Esophagus mucosa (tissue), 1 donor: Measurements from ENCODE around the gene PPFIBP2. TPM values are rescaled to one million over a fixed set of nuclear protein-coding genes. Genes with fewer than 3 reads are reported as not detected.

Source experiments
- ATAC-seq: fragments of 200-7000 bp; cut with Tn5 transposase; one replicate; pipeline ENCODE4 v1.9.1; 2020
- total RNA-seq: library from RNA; stranded (reverse); gene quantifications from one replicate; pipeline ENCODE4 v1.2.4, GENCODE V29; 2023
- donor health status: DM: yes; HTN: yes; CAD: no.

Gene PPFIBP2
- total RNA-seq, 1 donor from 2014 or later = 33.4 TPM

DNA sequence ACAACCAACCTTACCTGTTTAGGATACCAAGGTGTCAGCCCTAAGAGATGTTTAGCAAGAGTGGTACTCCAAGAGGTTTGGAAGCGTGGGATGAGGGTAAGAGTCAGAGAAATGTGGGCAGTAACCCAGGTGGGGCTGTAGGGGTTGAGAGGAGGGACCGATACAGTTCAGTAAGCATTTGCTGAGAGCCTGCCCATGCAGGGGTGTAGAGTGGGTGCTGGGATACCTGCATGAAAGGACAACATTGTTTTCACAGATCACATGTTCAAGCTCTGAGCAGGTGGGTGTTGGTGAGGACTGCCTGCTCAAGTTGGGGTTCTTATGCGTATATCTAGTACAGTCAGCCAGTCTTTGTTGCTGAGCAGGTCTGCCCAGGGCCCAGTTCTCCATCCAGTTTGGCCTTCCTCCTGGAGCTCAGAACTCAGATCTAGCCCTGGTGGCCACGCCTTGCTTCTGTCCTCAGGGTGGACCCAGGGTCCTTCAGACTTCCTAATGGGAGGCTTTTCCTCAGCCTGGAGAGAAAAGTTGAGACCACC is 14.8 kb downstream of the PPFIBP2 start:
- peak; percentile 66 for ATAC-seq

DNA sequence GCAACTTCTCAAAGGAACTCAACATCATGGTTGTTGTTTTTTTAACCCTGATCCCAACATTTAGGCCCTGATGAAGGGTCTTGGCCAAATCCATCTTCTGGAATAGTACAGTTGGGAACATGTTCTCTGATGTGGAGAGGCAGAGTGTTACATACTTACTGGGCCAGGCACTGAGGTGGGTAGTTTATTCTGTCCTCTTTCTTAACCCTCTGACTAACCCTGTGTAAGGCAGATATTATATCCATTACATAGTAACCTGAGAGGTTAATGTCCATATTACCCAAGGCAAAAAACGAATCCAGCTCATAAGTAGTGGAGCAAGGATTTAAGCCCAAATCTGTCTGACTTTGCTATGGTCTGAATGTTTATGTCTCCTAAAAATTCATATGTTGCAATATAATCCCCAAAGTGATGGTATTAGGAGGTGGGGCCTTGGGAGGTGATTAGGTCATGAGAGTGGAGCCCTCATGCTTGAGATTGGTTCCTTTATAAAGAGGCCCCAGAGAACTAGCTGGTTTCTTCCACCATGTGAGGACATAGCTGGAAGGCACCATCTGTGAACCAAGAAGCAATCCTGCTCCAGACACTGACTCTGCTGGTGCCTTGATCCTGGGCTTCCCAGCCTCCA is 16.3 kb downstream of the PPFIBP2 start:
- no peak for ATAC-seq

DNA sequence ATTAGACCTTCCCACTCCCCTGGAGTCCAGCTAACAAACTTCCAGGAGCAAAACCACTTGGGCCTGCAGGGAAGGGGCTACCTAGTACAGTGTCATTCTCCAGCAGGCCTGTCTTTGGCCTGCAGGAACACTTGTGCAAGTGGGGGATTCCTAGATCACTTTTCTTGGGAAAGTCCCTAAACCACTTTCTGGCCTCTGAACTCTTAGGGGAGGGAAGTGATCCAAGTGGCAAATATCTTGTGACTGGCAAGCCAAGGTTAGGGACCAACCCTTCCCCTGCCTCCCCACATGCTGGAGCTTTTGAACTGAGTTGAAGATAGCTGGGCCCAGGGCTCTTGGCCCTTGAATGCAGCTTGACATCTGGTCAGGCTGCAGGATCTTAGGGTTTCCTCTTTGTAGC is 17.2 kb downstream of the PPFIBP2 start:
- ATAC-seq = no peak

DNA sequence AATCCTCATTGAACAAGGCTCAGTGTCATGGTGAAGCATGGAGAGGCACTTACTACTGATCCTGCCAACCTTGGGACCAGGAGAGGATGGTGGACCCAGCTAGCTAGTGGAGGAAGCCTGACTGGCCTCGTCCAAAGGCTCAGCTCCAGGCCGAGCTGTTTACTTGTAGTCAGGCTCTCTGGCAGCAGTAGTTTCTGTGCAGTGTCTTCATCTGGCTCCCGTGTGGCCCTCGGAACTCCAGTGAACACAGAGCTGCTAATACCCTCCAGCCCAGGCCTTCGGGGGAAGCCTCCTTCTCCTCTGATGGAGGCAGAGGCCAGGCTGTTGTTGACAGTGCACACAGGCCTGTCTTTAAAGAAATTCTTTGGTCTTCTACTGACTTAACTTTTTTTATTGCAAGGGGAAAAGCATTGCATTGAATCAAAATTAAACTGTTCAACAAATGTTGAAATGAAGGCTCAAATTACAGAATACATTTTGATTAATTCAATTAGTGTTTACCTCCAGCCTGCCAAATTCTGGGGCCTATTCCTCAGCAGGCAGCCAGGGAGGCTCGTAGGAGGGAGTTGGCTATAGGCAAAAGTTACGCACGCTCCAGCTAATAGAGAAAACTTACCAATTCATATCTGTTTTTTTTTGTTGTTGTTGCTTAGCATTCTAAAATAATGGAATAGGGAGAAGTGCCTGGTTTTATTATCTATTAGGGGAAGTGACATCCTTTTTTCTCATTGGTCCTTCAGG is 18.8 kb downstream of the PPFIBP2 start:
- ATAC-seq = no peak

DNA sequence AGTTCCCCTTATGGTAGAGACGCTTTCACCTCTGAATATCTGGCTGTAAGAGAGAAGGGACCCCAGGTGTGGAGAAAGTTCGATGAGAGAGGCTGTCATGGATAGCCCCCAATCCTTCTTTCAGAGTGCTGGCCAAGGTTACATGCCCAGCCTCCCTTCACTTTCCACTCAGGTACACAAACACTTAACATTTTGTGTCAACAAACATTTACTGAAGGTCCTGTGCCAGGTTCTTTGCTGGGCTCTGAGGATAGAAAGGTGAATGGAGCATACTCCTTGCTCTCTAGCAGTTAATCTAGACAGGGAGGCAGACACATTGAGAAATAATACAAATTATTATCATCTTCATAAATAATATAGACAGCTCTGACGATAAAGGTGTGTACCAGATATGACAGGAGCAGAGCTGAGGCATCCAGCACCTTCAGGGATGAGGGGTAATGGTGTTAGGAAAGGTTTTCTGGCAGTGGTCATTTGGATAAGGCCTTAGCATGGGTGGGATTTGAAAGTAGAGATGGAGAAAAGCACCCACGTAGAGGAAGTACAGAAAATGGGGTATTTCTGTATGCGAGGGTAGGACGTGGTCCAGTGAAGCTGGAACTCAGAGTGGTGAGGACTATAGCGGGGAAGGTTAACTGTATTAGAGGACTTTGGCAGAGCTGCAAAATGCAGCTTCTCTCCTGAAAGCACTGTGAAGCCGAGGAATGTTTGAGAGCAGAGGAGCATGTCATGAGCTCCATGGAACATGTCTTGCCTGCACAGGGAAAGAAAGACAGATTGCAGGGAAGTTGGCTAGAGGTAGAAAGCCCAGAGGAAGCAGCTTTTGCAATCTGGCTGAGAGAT is 19.6 kb downstream of the PPFIBP2 start:
- no peak for ATAC-seq

DNA sequence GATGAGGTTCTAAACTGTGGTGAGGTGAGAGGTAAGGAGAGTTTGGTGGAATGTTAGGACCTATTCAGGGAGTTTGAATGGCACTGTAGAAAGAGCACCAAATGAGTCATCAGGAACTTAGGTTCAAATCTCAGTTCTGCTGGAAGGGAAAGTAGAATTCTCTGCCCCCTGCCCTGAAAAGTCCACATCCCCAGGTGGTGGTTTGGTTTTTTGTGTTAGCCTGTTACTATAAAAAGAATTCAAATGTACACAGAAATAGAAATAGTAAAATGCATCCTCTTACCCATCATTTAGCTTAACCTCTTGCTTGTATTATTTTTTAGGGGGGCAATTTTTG is 20.2 kb downstream of the PPFIBP2 start:
- ATAC-seq = no peak

DNA sequence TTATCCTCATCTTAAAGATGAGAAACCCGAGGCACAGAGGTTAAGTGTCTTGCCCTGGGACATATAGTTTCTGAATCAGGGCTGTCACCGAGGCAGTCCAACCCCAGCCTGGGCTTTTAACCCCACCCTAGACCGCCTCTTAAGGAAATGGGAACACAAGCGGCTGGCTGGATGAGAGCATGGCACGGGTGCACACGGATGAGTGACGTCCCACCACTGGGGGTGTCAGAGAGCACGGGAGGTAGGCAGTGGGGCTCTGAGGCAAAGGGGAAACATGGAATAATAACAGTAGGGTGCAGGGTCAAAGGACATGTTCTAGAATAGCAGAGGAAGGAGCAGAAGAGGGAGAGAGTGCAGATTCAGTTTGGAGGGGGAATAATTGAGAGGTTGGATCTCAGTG is 22.3 kb downstream of the PPFIBP2 start:
- no peak for ATAC-seq

DNA sequence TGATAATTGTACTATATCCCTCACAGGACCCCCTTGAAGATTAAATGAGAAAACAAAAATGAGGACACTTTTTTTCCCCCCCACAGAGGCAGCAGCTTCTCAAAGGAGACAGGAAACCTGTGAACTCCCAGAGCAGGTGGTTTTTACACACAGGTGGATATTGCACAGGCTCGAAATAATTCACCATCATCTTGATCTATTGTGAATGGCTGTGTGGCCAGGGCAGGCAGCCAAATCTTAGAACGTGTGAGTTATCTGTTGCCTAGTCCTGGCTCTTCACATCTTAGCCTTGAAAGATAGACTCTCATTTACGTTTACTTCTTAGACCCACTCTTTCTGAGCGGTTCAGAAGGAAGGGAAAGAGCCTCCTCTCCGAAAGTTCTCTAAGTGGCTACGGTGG is 23.5 kb downstream of the PPFIBP2 start:
- ATAC-seq = no peak

DNA sequence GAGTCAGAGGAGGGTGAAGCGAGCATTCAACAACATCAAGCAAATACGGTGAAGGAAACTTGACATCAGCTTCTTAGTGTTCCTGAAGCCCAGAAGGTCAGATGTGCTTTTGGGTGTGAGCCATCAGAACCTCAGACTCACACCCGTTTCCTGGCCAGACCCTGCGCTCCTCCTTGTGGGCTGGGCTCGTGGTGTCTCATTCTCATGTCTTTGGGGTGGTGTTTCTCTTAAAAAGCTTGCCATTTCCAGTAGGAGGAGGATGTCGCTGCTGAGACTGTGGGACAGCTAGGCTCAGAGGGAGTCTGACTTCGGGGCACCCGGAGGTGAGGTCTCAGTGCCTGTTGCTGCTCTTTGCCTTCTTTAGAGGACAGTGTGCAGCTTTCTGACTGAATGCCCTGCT is 24.2 kb downstream of the PPFIBP2 start:
- peak; percentile 50 for ATAC-seq

DNA sequence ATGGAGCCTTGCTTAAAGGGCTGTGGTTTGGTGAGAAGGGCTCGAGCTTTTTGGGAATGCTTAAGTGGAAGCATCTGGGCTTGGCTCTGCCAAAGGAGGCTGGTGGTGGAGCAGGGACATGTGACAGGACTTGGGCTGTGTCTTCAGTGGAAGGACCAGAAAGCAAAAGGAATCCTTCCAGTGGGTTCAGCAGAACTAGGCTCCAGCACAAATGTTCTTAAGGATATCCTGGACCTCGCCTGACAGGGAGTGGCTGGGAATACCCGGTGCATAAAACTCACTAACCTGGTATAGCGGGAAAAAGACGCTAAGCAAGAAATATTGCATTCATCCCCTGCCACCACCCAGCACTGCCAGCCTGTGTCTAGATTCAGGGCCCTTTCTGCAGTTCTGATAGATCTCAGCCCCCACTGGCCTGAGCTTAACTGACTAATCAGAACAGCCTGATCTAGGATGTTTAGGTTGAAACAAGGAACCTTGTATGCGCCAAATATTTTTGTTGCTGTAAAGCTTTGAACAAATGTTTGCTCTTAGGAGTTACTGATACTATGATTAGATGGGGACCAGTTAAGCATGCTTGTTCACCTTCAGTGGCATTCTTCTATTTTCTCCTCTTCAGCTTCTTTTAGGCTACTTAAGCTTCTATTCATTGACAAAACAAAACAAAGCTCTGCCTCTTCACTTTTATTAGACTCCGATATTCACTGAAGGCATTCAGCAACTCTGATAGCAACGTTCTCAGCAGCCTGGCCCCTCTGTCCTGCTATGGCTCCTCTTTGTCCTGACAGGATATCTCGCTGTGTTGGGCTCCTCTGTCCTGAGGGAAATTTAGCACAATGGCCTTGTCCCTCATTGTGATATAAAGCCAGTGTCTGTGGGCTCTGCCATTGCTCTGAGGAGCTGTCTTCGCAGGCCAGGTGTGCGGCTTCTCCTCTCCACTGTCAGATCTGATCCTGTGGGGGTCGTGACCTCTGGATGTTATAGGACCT is 25.0 kb downstream of the PPFIBP2 start:
- peak; percentile 87 for ATAC-seq

DNA sequence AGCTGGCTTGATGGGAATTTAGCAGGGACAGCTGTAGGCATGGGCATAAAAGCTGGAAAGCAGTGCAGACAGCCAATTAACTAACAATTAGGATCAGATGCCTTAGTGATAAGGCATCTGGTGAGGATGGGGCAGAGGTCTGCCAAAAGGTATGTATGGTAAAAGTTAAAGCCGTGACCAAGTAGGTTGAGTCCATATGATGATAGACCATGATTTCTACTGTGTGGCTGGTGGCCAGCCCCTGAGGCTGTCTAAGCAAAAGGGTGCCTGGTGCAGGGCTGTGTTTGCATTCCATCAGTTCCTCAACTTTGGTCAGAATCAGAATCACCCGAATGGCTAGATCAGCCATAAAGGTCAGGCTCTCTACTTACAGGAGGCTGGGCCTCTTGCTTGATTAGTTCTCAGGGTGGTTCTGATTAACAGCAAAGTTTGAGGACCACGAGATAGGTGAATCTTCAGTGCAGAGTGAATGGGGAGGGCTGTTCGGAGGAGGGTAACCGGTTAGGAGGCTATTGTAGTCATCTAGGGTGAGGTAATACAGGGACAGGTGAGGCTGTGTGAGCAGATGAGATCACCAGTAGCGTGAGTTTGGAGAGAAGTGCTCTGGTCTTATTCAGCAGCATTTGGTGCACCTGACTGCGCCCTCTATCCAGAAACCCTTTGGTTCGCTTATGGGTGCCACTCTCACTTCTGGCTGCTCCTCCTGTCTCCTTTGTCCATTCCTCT is 27.2 kb downstream of the PPFIBP2 start:
- ATAC-seq = peak; percentile 86

DNA sequence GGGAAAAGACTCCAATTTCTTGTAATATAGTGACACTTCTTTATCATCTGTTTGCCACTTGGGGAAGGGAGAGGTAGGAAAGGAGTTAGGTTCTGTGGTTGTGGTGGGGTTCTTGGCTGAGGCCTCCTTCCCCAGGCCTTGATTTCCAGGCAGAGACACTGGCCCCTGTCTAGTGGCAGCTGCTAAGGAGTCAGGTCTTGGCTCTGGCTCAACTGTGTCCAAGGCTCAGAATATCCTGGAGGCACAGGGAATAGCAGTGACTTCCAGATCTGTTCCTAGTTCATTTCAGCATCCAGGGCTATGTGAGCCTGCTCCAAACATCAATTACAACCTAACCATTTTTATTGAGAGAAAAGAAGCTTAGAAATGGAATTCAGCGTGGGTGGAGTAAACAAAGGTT is 29.5 kb downstream of the PPFIBP2 start:
- no peak for ATAC-seq

DNA sequence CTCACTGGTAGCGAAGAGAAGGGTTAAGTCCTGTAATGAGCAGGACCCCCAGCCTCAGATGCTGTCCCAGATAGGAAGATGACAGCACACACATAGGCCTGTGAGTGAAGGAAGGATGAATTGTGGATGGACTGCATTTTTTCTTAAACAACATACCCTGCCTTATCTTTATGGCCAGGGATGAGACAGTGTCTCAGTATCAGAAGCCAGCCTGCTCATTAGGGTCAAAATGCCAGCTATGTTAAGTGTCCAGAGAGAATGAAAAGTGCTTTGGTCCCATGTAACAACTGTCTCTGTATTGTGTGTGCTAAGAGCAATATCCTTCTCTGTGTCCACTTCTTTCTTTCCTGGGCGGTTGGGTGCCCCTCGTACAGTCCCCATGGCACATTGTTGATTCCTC is 30.2 kb downstream of the PPFIBP2 start:
- no peak for ATAC-seq

DNA sequence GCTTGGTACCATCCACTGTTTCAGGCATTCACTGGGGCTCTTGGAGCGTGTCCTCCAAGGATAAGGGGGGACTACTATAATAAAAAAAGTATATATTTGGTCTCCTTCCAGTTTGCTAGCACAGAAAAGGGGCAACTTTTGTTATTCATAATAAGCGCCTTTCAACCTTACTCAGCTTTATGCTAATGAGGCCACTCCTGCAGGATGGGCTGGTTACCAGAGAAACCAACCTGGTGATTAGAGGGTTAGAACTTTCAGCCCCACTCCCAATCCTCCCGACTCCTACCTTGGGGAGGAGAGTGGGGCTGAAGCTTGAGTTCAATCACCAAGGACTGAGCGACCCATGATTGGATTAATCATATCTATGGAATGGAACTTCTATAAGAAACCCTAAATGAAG is 31.8 kb downstream of the PPFIBP2 start:
- peak; percentile 27 for ATAC-seq

DNA sequence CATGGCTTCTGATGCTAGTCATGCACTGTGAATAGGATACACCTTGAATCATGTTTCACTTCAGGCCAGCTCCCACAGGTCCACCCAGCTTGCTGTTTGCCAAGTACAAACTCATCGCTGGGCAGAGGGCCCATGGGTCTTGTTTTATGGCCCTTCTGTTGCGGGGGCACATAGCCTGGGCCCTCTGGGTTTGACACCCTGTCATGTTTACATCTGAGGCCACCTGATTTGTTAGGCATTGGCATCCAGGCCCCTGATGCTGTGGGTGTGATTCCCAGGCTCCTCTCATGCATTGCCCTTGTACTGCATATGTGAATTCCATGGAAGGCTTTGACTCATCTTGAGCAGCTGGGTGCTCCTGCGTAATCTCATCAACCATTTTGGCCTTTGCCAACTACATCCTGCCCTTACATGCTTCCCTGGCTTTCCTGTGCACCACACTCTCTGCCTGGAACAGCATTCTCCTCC is 32.6 kb downstream of the PPFIBP2 start:
- ATAC-seq = peak; percentile 83

DNA sequence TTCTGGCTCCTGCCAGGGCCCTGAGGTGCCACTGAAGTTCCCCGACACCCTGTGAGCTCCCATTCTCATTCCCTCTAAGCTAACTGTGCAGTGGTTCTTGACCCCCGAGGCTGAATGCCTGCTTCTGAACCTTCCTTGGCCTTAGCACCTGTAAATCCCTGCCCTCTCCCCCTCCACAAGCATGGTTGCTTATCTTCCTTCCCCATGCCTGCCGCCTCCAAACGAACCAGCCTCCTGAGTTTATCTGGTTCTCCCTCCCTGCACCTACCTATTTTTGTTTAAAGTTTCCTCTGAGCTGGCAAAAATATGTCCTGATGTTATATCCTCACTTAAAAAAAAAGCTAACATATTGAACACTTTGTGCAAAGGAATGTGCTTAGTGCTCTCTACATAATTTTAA is 33.9 kb downstream of the PPFIBP2 start:
- no peak for ATAC-seq

DNA sequence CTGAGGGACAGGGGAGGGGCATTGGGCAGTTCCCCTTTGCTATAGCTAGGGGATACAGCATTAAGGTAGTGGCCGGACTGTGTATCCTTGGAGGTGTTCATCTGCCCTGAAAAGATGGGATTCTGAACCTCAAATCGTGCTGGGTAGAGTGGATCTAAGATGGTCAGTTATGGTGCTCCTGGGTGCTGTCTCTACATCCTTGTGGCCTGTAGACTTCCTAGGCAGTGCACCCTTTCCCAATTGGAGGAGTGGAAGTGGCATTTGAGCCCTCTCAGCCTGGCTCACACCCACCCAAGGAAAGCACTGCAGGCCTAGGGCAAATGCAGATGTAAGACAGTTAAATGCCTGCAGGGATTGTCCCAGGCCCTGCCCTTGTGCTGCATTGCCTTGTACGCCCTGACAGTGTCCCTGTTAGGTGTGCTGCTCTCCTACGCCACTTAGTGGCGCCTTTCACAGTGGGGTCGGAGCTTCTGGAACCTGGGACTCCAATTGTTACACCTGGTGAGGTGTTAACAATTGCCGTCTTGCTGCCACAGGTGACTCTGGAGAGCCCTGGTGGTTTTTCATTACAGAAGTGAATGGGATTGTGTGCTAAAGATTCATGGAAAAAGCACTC is 35.0 kb downstream of the PPFIBP2 start:
- ATAC-seq = peak; percentile 69

DNA sequence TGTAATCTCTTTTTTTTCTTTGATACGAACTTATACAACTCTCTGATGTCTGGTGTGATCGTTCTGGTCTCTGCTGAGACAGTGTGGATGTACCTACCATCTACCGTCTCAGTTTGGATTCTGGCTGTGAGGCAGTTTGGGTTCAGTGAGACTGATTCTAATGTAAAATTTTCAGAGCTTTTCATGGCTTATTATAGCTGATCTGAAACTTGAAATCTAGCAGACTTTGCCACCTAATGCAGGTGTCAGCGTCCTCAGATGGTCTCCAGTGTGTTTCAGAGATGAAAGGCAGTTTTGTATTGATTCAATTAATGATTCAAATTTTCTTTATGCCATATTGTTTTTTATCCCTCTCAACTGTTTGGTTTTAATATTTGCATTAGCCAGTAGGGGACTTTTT is 35.9 kb downstream of the PPFIBP2 start:
- no peak for ATAC-seq

DNA sequence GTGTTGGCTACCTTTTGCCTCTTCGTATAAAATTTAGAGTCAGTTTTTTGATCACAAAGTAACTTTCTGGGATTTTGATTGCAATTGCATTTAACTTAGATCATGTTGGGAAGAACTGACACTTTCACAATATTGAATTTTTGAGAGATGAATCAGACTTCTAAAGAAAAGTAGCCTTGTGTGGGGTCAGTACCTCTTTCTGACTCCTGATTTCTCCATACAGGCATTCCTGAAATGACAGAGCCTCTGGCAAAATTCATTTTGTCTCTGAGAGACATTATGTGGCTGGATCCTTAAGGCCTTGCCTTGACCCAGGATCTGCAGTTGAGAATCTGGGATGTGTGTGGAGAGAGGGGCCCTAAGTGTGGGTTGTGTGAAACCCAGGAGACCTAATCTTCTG is 37.8 kb downstream of the PPFIBP2 start:
- ATAC-seq = no peak

DNA sequence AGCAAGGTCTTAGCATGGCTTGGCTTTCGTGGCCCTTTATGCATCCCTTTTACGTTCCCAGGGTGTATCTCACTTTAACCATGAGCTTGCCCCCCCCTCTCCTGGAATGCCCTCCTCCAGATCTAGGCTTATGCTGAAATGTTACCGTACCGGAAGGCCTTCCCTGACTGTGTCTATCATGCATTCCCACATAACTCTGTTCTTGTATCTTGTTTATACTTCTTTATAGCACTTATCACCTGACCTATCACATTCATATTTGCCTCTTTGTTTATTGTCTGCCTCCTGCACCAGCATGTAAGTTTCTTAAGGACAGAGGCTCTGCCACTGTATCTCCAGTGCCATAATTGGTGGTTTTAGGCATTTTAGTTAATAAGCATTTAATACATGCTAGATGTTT is 38.9 kb downstream of the PPFIBP2 start:
- no peak for ATAC-seq
